Lower leg skin (tissue), 4 donors: ENCODE measurements around the gene TMEM131L. TPM values are rescaled to one million over a fixed set of nuclear protein-coding genes. Genes with fewer than 3 reads are reported as not detected.
"Not testable (repeated sequence)": the region's sequence is repeated elsewhere in the genome, so short reads cannot be mapped to it uniquely, and the experiment has no call there.

Experiments
- DNase-seq, 2 donors: peaks; one replicate each; pipeline ENCODE4 v3.0.0-alpha.2; 2019; ENCODE audit warnings: low spot score in 2 of 2
- H3K4me3 ChIP-seq: fragments of 200-600 bp; sonication (generic); 2 replicates; pipeline ENCODE4 v1.5.1; 2017; ENCODE audit warnings: mild to moderate bottlenecking, low read depth; ENCODE audit not compliant: poor library complexity, severe bottlenecking
- POLR2A ChIP-seq, 2 donors: fragments of 450-650 bp; IDR thresholded peaks; one replicate each; pipeline ENCODE4 v1.6.1; 2016 to 2017; ENCODE audit warnings: antibody characterized with exemption in 2 of 2, mild to moderate bottlenecking in 1 of 2, moderate library complexity in 1 of 2
- WGBS, 2 donors: methylation state at CpG; one replicate each; pipeline ENCODE4 v1.1.5; 2018; 5-methylcytosine and 5-hydroxymethylcytosine counted together
- intact Hi-C: fragments of 100-400 bp; cut with DNase I; formaldehyde crosslinking; loops from one replicate; pipeline ENCODE4 v1.15.0; 2023; ENCODE audit warnings: low total_unique reads
- total RNA-seq, 4 donors: library from RNA; depleted of rRNA; stranded (reverse); fragments of >200 nt; gene quantifications; one replicate each; pipeline ENCODE4 v1.1.0, GENCODE V29; 2016
- TF ChIP-seq, protein P1 (sequence below), 3 donors: fragments of 450-650 bp; IDR thresholded peaks; one replicate each; pipeline ENCODE4 v1.5.1; 2016; ENCODE audit warnings: antibody characterized with exemption in 3 of 3, mild to moderate bottlenecking in 3 of 3, moderate library complexity in 2 of 3

Gene TMEM131L
- total RNA-seq, 4 donors from 2014 or later = 8.3 to 15.9 (median 12.1) TPM

DNA sequence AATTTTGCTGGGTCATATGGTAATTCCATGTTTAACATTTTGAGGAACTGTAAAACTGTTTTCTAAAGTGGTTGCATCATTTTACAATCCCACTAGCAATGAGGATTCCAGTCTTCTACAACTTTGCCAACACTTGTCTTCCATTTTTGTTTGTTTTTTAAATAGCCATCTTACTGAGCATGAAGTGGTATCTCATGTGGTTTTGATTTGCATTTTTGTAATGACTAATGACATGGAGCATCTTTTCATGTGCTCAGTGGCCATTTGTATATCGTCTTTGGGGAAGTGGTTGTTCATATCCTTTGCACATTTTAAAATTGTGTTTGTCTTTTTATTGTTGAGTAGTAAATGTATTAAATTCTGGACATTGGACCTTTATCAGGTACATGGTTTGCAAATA lies 94.7 kb downstream of the TMEM131L start:
- no peak overlapping the region for H3K4me3 ChIP-seq
- intact Hi-C loops = no loop called here
- 67 to 76% methylated on average over 1 of the region's 1 CpG for WGBS, 2 donors
- no peak for TF ChIP-seq POLR2A (IDR thresholded peaks at IDR 0.05)
- TF ChIP-seq, protein P1, sequence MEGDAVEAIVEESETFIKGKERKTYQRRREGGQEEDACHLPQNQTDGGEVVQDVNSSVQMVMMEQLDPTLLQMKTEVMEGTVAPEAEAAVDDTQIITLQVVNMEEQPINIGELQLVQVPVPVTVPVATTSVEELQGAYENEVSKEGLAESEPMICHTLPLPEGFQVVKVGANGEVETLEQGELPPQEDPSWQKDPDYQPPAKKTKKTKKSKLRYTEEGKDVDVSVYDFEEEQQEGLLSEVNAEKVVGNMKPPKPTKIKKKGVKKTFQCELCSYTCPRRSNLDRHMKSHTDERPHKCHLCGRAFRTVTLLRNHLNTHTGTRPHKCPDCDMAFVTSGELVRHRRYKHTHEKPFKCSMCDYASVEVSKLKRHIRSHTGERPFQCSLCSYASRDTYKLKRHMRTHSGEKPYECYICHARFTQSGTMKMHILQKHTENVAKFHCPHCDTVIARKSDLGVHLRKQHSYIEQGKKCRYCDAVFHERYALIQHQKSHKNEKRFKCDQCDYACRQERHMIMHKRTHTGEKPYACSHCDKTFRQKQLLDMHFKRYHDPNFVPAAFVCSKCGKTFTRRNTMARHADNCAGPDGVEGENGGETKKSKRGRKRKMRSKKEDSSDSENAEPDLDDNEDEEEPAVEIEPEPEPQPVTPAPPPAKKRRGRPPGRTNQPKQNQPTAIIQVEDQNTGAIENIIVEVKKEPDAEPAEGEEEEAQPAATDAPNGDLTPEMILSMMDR (IDR thresholded peaks at IDR 0.05) = no peak
- no peak for DNase-seq

DNA sequence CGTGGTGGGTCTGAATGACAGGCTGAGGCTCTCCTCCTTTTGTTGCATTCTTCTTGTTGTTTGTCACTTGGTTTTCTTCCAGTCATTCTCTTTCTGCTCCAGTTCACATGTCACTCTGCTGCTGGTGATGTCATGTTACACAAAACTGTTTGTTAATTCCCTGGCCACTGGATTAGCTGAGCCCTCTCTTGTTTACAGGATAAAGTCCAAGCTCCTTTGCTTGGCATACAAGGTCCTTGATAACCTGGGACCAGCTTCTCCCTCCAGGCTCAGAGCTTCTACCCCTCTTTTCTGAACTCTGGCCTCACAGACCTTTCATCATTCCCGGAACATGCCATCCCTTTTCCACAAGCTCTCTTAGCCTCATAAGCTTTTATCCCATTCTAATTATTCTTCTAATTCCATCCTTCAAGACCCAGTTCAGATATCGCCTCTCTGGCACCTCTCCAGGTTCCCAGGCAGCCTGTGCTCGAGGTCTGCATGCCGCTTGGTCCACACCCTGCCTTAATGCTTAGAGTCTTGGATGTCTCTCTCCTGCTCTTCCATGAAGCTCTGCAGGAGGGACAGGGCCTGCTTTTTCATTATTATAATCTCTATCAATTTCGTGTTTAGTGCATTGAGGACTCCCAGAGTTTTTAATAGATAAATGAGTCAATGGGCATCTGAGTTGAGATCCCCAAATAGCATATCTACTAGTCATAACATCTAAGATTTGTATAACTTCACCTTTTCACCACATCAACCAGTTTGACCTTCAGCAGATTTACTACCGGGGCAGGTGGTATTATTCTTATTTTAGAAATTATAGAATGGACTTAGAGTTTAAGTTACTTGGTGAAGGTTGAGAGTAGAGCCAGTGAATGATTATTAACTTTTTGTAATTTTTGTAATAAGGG lies 98.7 kb downstream of the TMEM131L start:
- WGBS, 2 donors = 51 to 59% methylated on average over 7 of the region's 7 CpGs

DNA sequence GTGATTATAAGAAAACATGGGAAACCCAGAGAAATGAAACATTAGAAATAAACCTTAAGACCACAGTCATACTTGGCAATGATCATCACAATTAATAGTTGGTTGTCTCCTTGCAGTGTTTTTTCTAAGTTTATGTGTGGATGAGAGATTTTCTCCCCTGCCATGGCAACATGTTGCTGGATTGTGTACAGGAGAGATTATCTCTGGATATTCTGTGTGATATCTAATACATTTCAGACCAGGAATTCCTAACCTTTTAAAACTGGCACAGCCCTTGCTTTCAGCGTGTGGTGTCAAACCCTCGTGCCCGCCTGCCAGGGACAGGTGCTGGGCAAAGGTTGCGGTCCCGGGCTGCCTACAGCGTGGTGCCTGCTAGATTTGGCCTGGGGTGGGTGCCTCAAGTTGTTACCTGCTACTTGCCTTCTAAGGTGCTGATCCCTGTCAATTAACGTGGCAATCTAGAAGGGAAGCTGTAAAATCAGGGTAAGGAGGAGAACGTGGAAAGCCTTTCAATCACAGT lies 100.5 kb downstream of the TMEM131L start:
- no peak overlapping the region for H3K4me3 ChIP-seq
- intact Hi-C loops = no loop called here
- WGBS, 2 donors = 51 to 71% methylated on average over 8 of the region's 8 CpGs
- DNase-seq = no peak
- TF ChIP-seq, protein P1 (IDR thresholded peaks at IDR 0.05) = no peak
- no peak for TF ChIP-seq POLR2A (IDR thresholded peaks at IDR 0.05)

More for the DNA sequence above, 98.7 kb downstream of the TMEM131L start:
- intact Hi-C loops = no loop called here
- no peak for DNase-seq
- H3K4me3 ChIP-seq = no peak overlapping the region
- TF ChIP-seq POLR2A (IDR thresholded peaks at IDR 0.05) = no peak
- TF ChIP-seq, protein P1 (IDR thresholded peaks at IDR 0.05) = no peak

DNA sequence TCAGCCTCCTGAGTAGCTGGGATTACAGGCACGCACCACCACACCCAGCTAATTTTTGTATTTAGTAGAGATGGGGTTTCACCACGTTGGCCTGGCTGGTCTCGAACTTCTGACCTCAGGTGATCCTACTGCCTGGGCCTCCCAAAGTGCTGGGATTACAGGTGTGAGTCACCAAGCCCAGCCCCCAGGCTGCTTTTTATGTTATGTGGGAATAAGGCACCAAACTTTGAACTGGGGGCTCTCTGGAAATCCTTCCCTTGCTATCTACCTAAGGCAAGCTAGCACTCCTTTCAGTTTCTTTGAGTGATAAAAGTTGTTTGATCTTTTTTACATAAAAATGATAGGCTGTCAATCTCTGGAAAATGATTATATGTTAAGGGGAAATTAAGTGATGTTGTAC lies 101.5 kb downstream of the TMEM131L start:
- H3K4me3 ChIP-seq, DNase-seq, intact Hi-C loops: not testable (repeated sequence)
- 91 to 93% methylated on average over 3 of the region's 3 CpGs for WGBS, 2 donors

DNA sequence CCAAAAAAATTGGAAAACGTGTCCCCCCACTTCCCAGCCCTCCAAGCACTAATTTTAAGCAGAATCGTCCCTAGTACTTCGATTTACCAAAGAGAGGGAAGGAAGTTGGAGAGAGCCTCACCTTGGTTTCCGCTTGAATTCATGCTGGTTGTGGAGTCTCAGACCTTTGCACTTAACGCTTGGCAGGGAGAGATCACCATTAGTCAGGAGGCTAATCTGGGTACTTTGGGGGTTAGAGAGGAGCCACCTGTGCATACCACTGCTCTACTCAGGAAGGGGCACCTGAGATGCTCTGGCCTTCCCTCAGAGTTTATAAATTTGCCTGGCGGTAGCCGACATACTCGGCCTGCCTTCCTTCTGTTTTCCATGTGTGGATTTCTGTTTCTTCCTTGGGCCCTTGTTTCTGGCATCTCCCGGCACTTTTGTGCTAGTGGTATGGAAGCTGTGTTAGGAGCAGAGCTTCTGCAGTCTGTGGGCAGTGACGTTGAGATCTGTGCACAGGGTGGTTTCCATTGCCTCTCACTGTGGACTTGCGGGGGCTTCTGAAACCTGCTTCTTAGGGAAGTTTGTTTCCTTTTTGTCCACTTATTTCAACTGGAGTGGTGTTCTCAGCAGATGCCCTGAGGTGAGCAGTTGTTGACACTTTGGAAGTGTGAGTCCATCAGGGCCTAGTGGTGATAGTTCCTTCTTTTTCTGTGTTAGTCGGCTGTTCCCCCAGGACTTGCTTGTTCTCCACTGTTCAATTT lies 104.2 kb downstream of the TMEM131L start:
- intact Hi-C loops = no loop called here
- no peak for DNase-seq
- no peak overlapping the region for H3K4me3 ChIP-seq
- TF ChIP-seq POLR2A (IDR thresholded peaks at IDR 0.05) = no peak
- TF ChIP-seq, protein P1 (IDR thresholded peaks at IDR 0.05) = no peak
- 87 to 92% methylated on average over 12 of the region's 12 CpGs for WGBS, 2 donors

DNA sequence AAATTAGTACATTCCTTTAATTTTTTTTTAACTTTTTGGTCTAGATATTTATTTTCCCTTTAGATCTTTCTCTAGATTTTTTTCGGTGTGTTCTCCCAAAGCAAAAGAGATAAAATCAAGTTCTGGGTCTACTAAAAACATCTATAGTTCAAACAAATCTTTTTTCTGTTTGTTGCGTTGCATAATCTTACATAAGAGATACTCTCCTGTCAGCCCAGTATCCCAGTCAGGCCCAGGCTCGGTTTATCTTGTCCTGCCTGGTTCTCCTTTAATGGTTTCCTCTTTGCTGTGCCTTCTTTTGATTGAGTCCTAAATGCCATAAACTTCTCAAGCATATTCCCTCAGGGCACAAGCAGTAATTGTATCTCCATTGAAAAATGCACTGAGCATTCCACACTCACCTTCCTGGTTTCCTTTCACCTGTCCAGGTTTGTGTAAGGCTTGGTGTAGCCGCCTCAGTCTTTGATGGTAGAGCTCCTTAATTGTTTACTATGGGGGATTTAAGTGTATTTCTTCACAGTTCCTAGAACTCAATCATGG lies 104.9 kb downstream of the TMEM131L start:
- WGBS, 2 donors = 58% methylated on average over 4 of the region's 4 CpGs
- TF ChIP-seq, protein P1 (IDR thresholded peaks at IDR 0.05) = no peak
- TF ChIP-seq POLR2A (IDR thresholded peaks at IDR 0.05) = no peak
- no peak overlapping the region for H3K4me3 ChIP-seq
- DNase-seq = no peak
- intact Hi-C loops = no loop called here
